Stimulated activated CD8-positive, alpha-beta memory T cell treated with anti-CD3 and anti-CD28 coated beads, Interleukin-7, amount 100 ng/mL, for 24 hours (primary cell): Measurements from ENCODE around the gene SCMH1.

Experiments used
- DNase-seq: peaks from one replicate; pipeline ENCODE4 v3.0.0-alpha.2; 2020; ENCODE audit warnings: low read depth

The SCMH1 gene

GRCh38 chr1:41025979-41026819, 215.9 kb downstream of the SCMH1 start:
- DNase-seq = no peak

GRCh38 chr1:41024953-41025352, 217.2 kb downstream of the SCMH1 start:
- DNase-seq = no peak

GRCh38 chr1:41023279-41023990, 218.7 kb downstream of the SCMH1 start:
- DNase-seq = no peak

GRCh38 chr1:41022424-41022823, 219.7 kb downstream of the SCMH1 start:
- no peak for DNase-seq

GRCh38 chr1:41021526-41022308, 220.4 kb downstream of the SCMH1 start, which contains the start of gene SLFNL1:
Gene SLFNL1 (minus strand): TSS chr1:41021725. CDS start chr1:41020660, 1,065 bp downstream.
- no peak for DNase-seq

- DNase-seq = no peak
These were observed 221.5 kb downstream of the SCMH1 start for GRCh38 chr1:41020654-41021053.

- no peak for DNase-seq
These were observed 222.0 kb downstream of the SCMH1 start for GRCh38 chr1:41020109-41020576.

GRCh38 chr1:41019353-41019745, 222.8 kb downstream of the SCMH1 start:
- DNase-seq = no peak

- DNase-seq = no peak
These were observed 224.1 kb downstream of the SCMH1 start for GRCh38 chr1:41018018-41018410.

GRCh38 chr1:41017141-41018017, 224.7 kb downstream of the SCMH1 start:
- no peak for DNase-seq

- DNase-seq = no peak
These were observed 226.1 kb downstream of the SCMH1 start for GRCh38 chr1:41015897-41016470.

GRCh38 chr1:41015281-41015896, 226.7 kb downstream of the SCMH1 start:
- DNase-seq = no peak

GRCh38 chr1:41014871-41015270, 227.2 kb downstream of the SCMH1 start:
- DNase-seq = no peak

- no peak for DNase-seq
These were observed 228.3 kb downstream of the SCMH1 start for GRCh38 chr1:41013796-41014195.

- DNase-seq = no peak
These were observed 229.1 kb downstream of the SCMH1 start for GRCh38 chr1:41013024-41013423.

- no peak for DNase-seq
These were observed 231.8 kb downstream of the SCMH1 start for GRCh38 chr1:41010345-41010744.

- DNase-seq = no peak
These were observed 232.6 kb downstream of the SCMH1 start for GRCh38 chr1:41009466-41009865.

- DNase-seq = no peak
These were observed 234.9 kb downstream of the SCMH1 start for GRCh38 chr1:41006942-41007865.

- DNase-seq = no peak
These were observed 236.2 kb downstream of the SCMH1 start for GRCh38 chr1:41005876-41006275.
